ENCODE measurements around the gene CRYBG3.

Gene CRYBG3

DNA sequence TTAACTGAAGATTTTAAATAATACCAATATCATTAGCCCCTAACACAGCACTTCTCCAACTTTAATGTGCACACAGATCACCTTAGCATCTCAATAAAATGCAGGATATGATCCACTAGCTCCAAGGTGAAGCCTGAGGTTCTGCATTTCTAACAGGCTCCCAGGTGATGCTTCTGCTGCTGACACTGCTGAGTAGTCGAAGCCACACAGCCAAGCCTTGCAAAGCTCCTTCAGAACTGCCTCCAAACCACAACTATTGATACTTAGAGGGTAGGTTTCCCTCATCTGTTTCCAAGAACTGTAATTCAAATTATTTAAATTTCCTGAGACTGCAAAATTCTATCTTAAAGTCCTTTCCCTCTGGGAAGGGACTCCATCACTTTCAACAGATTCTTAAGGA, 146.6 kb downstream of the CRYBG3 start:
- H3K27ac ChIP-seq = no peak overlapping the region
- no peak overlapping the region for H3K4me3 ChIP-seq (ENCODE audit: low read depth, low read length)
- H3K9ac ChIP-seq = no peak overlapping the region
- H3K27me3 ChIP-seq (ENCODE audit: control insufficient read depth, insufficient read depth, low read length) = no peaks in the 10 kb centered on the region
- no peak for TF ChIP-seq CTCF (IDR thresholded peaks at IDR 0.05)
- H3K36me3 ChIP-seq (ENCODE audit: control insufficient read depth, insufficient read depth, low read length) = no peaks in the 10 kb centered on the region
- no peak overlapping the region for H3K4me2 ChIP-seq (ENCODE audit: low read length)
- no peak overlapping the region for H2AFZ ChIP-seq
- H3K79me2 ChIP-seq = no peaks in the 10 kb centered on the region
- no peaks in the 10 kb centered on the region for H3K9me3 ChIP-seq (ENCODE audit: control insufficient read depth, low read length)
- H3K4me1 ChIP-seq = peaks cover 5% of the 10 kb centered on the region

DNA sequence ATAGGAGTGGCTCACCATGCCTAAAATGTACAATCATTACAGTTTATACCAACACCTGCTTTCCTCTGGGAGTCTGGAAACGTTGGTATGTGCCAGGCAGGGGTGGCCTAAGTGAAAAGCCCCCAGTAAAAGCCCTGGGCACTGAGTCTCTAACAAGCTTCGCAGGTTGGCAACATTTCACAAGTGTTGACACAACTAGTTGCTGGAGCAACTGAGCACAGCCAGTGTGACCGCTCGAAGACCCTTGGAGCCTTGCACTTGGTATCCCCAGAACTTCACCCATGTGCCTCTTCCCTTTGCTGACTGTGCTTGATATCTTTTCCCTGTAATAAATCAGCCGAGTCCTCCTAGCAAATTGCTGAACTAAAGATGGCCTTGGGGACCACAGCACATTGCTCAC, 147.7 kb downstream of the CRYBG3 start:
- no peak overlapping the region for H3K9ac ChIP-seq
- no peak overlapping the region for H3K4me3 ChIP-seq (ENCODE audit: low read depth, low read length)
- no peak overlapping the region for H3K27ac ChIP-seq
- no peaks in the 10 kb centered on the region for H3K9me3 ChIP-seq (ENCODE audit: control insufficient read depth, low read length)
- no peak for TF ChIP-seq CTCF (IDR thresholded peaks at IDR 0.05)
- peaks cover 5% of the 10 kb centered on the region for H3K4me1 ChIP-seq
- H3K4me2 ChIP-seq (ENCODE audit: low read length) = no peak overlapping the region
- no peak overlapping the region for H2AFZ ChIP-seq
- H3K36me3 ChIP-seq (ENCODE audit: control insufficient read depth, insufficient read depth, low read length) = no peaks in the 10 kb centered on the region
- no peaks in the 10 kb centered on the region for H3K79me2 ChIP-seq
- no peaks in the 10 kb centered on the region for H3K27me3 ChIP-seq (ENCODE audit: control insufficient read depth, insufficient read depth, low read length)

DNA sequence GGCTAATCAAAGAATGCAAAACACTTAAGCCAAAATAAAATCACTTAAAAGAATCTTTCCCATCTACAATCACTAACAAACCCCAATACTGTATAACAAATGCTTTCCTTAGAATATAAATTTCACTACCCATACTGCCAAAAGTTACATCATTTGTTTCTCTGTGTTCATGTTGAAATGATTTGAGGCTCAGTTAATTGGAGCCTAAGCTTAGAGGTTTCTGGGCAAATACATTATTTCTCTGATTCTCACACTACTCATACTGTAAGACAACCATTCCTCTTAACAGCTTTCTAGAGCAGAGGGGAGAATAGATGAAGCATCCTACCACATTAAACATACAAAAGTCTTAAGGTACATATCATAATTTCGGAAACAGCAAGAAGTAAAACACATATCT, 148.3 kb downstream of the CRYBG3 start:
- no peak overlapping the region for H2AFZ ChIP-seq
- no peaks in the 10 kb centered on the region for H3K27me3 ChIP-seq (ENCODE audit: control insufficient read depth, insufficient read depth, low read length)
- no peaks in the 10 kb centered on the region for H3K79me2 ChIP-seq
- no peak for TF ChIP-seq CTCF (IDR thresholded peaks at IDR 0.05)
- no peak overlapping the region for H3K27ac ChIP-seq
- peaks cover 5% of the 10 kb centered on the region for H3K4me1 ChIP-seq
- no peak overlapping the region for H3K4me2 ChIP-seq (ENCODE audit: low read length)
- H3K4me3 ChIP-seq (ENCODE audit: low read depth, low read length) = no peak overlapping the region
- no peak overlapping the region for H3K9ac ChIP-seq
- H3K9me3 ChIP-seq (ENCODE audit: control insufficient read depth, low read length) = no peaks in the 10 kb centered on the region
- H3K36me3 ChIP-seq (ENCODE audit: control insufficient read depth, insufficient read depth, low read length) = no peaks in the 10 kb centered on the region

DNA sequence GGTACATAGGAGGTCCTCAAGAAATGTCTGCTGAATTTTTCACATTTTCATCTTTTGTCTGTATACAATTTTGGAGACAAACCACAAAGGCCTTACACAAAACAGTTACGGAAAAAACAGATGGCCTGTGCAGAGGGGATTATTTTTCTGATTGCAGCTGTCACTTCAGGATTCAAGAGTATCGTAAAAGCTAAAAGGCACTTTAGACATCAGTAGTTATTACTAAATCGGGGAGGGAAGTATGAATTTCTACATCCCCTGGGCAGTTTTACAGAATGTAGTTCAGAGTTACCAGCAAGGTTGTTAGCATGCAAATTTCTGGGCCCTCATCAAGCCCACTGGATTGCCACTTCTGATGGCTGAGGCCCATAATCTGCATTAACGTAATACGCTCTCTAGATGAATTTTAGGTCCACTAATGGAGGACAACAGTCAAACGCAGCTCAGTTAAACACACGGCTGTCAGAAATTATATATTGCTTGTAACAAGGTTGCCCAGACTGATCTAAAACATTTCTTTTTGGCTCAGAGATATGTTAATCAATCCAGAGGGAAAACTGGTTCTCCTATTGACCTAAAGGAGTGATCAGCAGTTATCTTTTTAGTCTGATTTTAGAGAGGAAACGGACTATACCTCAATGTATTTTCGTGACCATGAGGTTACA, 149.3 kb downstream of the CRYBG3 start:
- Histone ChIP-seq H3K27me3 (ENCODE audit: control insufficient read depth, insufficient read depth, low read length) (no peaks in the 10 kb centered on the region), H3K9ac (no peak overlapping the region), H3K4me1 (peaks cover 5% of the 10 kb centered on the region), H3K36me3 (ENCODE audit: control insufficient read depth, insufficient read depth, low read length) (no peaks in the 10 kb centered on the region), H3K79me2 (no peaks in the 10 kb centered on the region), H3K27ac (peak overlapping the region; percentile 51), H3K9me3 (ENCODE audit: control insufficient read depth, low read length) (no peaks in the 10 kb centered on the region), H3K4me3 (ENCODE audit: low read depth, low read length) (peak overlapping the region; percentile 48), H2AFZ (peak overlapping the region; percentile 59), H3K4me2 (ENCODE audit: low read length) (peak overlapping the region; percentile 69)
- no peak for TF ChIP-seq CTCF (IDR thresholded peaks at IDR 0.05)

Data from parathyroid adenoma (tissue), 2 donors.